MM.1S (cell line): ENCODE measurements around the gene ATP8B1.
"Not testable (repeated sequence)": the region's sequence is repeated elsewhere in the genome, so short reads cannot be mapped to it uniquely, and the experiment has no call there.

ENCODE experiments used
- DNase-seq: peaks from one replicate; pipeline ENCODE4 v3.0.0-alpha.2; 2015
- H2AFZ ChIP-seq: fragments of 300-600 bp; sonication (generic); 2 replicates; pipeline ENCODE4 v1.6.0; 2016; ENCODE audit warnings: antibody characterized with exemption, low read length
- H3F3A ChIP-seq: fragments of 300-600 bp; sonication (generic); 2 replicates; pipeline ENCODE4 v1.6.1; 2016; ENCODE audit warnings: mild to moderate bottlenecking, antibody characterized with exemption, low read length, moderate library complexity, mixed read lengths; ENCODE audit not compliant: insufficient read depth
- H3K27ac ChIP-seq: fragments of 300-600 bp; sonication (generic); 2 replicates; pipeline ENCODE4 v1.5.1; 2016; ENCODE audit warnings: mild to moderate bottlenecking, low read length
- H3K27me3 ChIP-seq: fragments of 300-600 bp; sonication (generic); replicated peaks from 2 replicates; pipeline ENCODE4 v1.6.0; 2016; ENCODE audit warnings: low read length; ENCODE audit not compliant: insufficient read depth
- H3K36me3 ChIP-seq: fragments of 300-600 bp; sonication (generic); replicated peaks from 2 replicates; pipeline ENCODE4 v1.6.1; 2016; ENCODE audit warnings: mild to moderate bottlenecking, low read length, mixed read lengths; ENCODE audit not compliant: insufficient read depth
- H3K4me1 ChIP-seq: fragments of 300-600 bp; sonication (generic); 2 replicates; pipeline ENCODE4 v1.6.1; 2016; ENCODE audit warnings: low read length, mixed read lengths
- H3K4me2 ChIP-seq: fragments of 300-600 bp; sonication (generic); 2 replicates; pipeline ENCODE4 v1.6.0; 2016; ENCODE audit warnings: low read depth, low read length
- H3K4me3 ChIP-seq: fragments of 300-600 bp; sonication (generic); 2 replicates; pipeline ENCODE4 v1.5.1; 2016; ENCODE audit warnings: low read length, mixed read lengths
- H3K79me2 ChIP-seq: fragments of 300-600 bp; sonication (generic); 2 replicates; pipeline ENCODE4 v1.6.1; 2016; ENCODE audit warnings: mixed run types, low read length, mixed read lengths
- H3K9ac ChIP-seq: fragments of 300-600 bp; sonication (generic); 2 replicates; pipeline ENCODE4 v1.6.1; 2016; ENCODE audit warnings: low read length, mixed read lengths
- H3K9me2 ChIP-seq: fragments of 300-600 bp; sonication (generic); replicated peaks from 2 replicates; pipeline ENCODE4 v1.6.1; 2016; ENCODE audit warnings: mild to moderate bottlenecking, low read length, mixed read lengths; ENCODE audit not compliant: insufficient read depth
- H3K9me3 ChIP-seq: fragments of 300-600 bp; sonication (generic); replicated peaks from 2 replicates; pipeline ENCODE4 v1.6.1; 2016; ENCODE audit warnings: mild to moderate bottlenecking, low read length, mixed read lengths; ENCODE audit not compliant: insufficient read depth
- H4K20me1 ChIP-seq: fragments of 300-600 bp; sonication (generic); 2 replicates; pipeline ENCODE4 v1.6.1; 2016; ENCODE audit warnings: mild to moderate bottlenecking, low read length, moderate library complexity, mixed read lengths; ENCODE audit not compliant: insufficient read depth
- CTCF ChIP-seq: fragments of 300-600 bp; sonication (generic); IDR thresholded peaks from 2 replicates; pipeline ENCODE4 v1.5.1; 2016; ENCODE audit warnings: antibody characterized with exemption, low read length, mixed read lengths
- EZH2 ChIP-seq: fragments of 300-600 bp; sonication (generic); optimal IDR thresholded peaks from 2 replicates; pipeline ENCODE3; 2017; ENCODE audit warnings: low read depth, mild to moderate bottlenecking, antibody characterized with exemption, low read length, mixed read lengths
- EZH2phosphoT487 ChIP-seq: fragments of 300-600 bp; sonication (generic); IDR thresholded peaks from 2 replicates; pipeline ENCODE4 v1.6.1; 2018; ENCODE audit warnings: antibody characterized with exemption, low read length

The ATP8B1 gene

GRCh38 chr18:57827646-57828045 is 24.5 kb upstream of the ATP8B1 start:
- H4K20me1 ChIP-seq, result no peaks in the 10 kb centered on the region
- H3K4me2 ChIP-seq, result no peak overlapping the region
- no peak for TF ChIP-seq EZH2
- no peak for TF ChIP-seq CTCF
- no peak overlapping the region for H3K27ac ChIP-seq
- no peak overlapping the region for H3K9ac ChIP-seq
- no peaks in the 10 kb centered on the region for H3K9me3 ChIP-seq
- no peak overlapping the region for H2AFZ ChIP-seq
- H3F3A ChIP-seq, result peaks cover under 1% of the 10 kb centered on the region; the same call in 1 of the 2 replicates
- H3K9me2 ChIP-seq, result no peaks in the 10 kb centered on the region
- H3K4me1 ChIP-seq, result 0 out of 2 replicates have a peak, but pooled peaks cover under 1% of the 10 kb centered on the region
- no peak overlapping the region for H3K4me3 ChIP-seq
- no peak for DNase-seq
- H3K79me2 ChIP-seq, result no peaks in the 10 kb centered on the region
- no peaks in the 10 kb centered on the region for H3K36me3 ChIP-seq
- no peaks in the 10 kb centered on the region for H3K27me3 ChIP-seq

GRCh38 chr18:57826252-57826651 is 23.1 kb upstream of the ATP8B1 start:
- no peaks in the 10 kb centered on the region for H3K27me3 ChIP-seq
- no peak overlapping the region for H3K4me3 ChIP-seq
- no peak for DNase-seq
- no peaks in the 10 kb centered on the region for H3K9me3 ChIP-seq
- no peaks in the 10 kb centered on the region for H3K79me2 ChIP-seq
- H3K4me2 ChIP-seq, result no peak overlapping the region
- no peak overlapping the region for H2AFZ ChIP-seq
- no peaks in the 10 kb centered on the region for H3K4me1 ChIP-seq
- no peaks in the 10 kb centered on the region for H3K9me2 ChIP-seq
- TF ChIP-seq CTCF, result no peak
- TF ChIP-seq EZH2phosphoT487, result no peak
- TF ChIP-seq EZH2, result no peak
- H4K20me1 ChIP-seq, result no peaks in the 10 kb centered on the region
- H3F3A ChIP-seq, result no peaks in the 10 kb centered on the region
- H3K27ac ChIP-seq, result no peak overlapping the region
- H3K36me3 ChIP-seq, result no peaks in the 10 kb centered on the region
- no peak overlapping the region for H3K9ac ChIP-seq

- not testable (repeated sequence) for H3K4me1 ChIP-seq, H4K20me1 ChIP-seq, H3K4me2 ChIP-seq, H3K4me3 ChIP-seq, DNase-seq, H3K27ac ChIP-seq, H3K9me3 ChIP-seq, H3K9ac ChIP-seq, H2AFZ ChIP-seq, H3K79me2 ChIP-seq, H3K36me3 ChIP-seq, H3F3A ChIP-seq, H3K9me2 ChIP-seq, H3K27me3 ChIP-seq
Measured at GRCh38 chr18:57820583-57820982, 17.5 kb upstream of the ATP8B1 start.

GRCh38 chr18:57819671-57820460 is 16.8 kb upstream of the ATP8B1 start:
- Histone ChIP-seq H3K4me1 (no peaks in the 10 kb centered on the region), H3K4me2 (no peak overlapping the region), H3K9ac (no peak overlapping the region), H4K20me1 (no peaks in the 10 kb centered on the region), H3K27ac (no peak overlapping the region), H3K4me3 (no peak overlapping the region), H2AFZ (no peak overlapping the region), H3K36me3 (no peaks in the 10 kb centered on the region), H3F3A (no peaks in the 10 kb centered on the region), H3K27me3 (no peaks in the 10 kb centered on the region), H3K79me2 (no peaks in the 10 kb centered on the region), H3K9me2 (no peaks in the 10 kb centered on the region), H3K9me3 (no peaks in the 10 kb centered on the region)
- no peak for DNase-seq
- TF ChIP-seq EZH2, result no peak
- no peak for TF ChIP-seq CTCF
- no peak for TF ChIP-seq EZH2phosphoT487
